HG02970 (cell line): ENCODE data around the gene EHD1.
A peak's percentile ranks its signal among the peaks of the same experiment; 100 is the strongest.

Experiments used
- ATAC-seq: cut with Tn5 transposase; IDR thresholded peaks from one replicate; pipeline ENCODE4 v1.9.1; 2021; ENCODE audit warnings: mild to moderate bottlenecking, moderate library complexity, moderate number of reproducible peaks; ENCODE audit not compliant: unreplicated experiment, low FRiP score

EHD1 gene

DNA sequence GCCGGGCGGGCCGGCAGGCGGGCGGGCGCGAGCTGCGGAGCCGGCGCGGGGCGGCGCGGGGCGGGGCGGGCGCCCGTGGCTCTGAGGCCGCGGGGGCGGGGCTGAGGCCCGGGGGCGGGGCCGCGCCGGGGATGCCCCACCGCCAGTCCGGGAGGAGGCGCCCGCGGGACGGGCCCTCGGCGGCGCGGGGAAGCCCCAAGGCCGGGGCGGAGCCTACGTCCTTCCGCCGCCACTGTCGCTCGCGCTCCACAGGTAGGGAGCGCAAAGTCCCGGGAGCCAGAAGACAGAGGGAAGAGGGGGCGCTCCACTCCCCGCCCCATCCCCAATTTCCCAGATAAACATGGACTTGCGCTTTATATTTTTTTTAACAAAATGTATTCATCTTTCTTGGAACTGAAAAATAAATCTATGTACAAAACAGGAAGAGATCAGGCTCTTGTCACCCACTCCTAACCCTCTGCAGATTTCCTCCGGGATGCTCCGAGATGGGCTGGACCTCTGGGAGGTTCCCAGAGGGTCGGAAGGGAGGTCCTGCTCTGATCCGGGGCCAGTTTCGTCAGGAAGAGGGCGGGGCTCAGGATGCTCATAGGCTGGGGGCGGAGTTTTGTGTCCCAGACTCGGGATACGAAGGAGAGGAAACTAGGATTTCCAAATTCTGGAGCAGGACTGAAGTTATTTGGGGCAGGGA lies 75.1 kb downstream of the EHD1 start, which contains the start of gene MAP4K2:
MAP4K2 (minus strand) TSS at position 57 of the 688 bp plus-strand sequence. CDS start 65 bp downstream, outside the sequence.
- peak; percentile 64 for ATAC-seq

- peak; percentile 29 for ATAC-seq
Measured at GRCh38 chr11:64802370-64803157, 75.9 kb downstream of the EHD1 start.
